Adrenal gland (tissue), 12 donors: Measurements from ENCODE around the gene SLC26A8. TPM values are rescaled to one million over a fixed set of nuclear protein-coding genes. Genes with fewer than 3 reads are reported as not detected.
"Not testable (repeated sequence)": the region's sequence is repeated elsewhere in the genome, so short reads cannot be mapped to it uniquely, and the experiment has no call there.

ENCODE experiments used
- DNase-seq, 7 donors: peaks; one replicate each; pipeline ENCODE4 v3.0.0-alpha.2; 2019 to 2020
- H3K27ac ChIP-seq, 5 donors: fragments of 200-600 bp; sonication (generic) in 4 of 5; 1 replicate in 3 of 5; 2 replicates in 2 of 5; pipeline versions ENCODE4 v1.5.1 to v1.8.0; 2016 to 2020; ENCODE audit warnings: mild to moderate bottlenecking in 1 of 5
- H3K27me3 ChIP-seq: fragments of 200-600 bp; 2 replicates; pipeline ENCODE4 v1.8.0; 2021
- H3K36me3 ChIP-seq, 2 donors: fragments of 200-600 bp; replicated peaks in 1 of 2; 1 replicate in 1 of 2; 2 replicates in 1 of 2; pipeline versions ENCODE4 v1.5.1 to v1.8.0; 2018 to 2022
- H3K4me1 ChIP-seq, 2 donors: fragments of 200-600 bp; replicated peaks in 1 of 2; 1 replicate in 1 of 2; 2 replicates in 1 of 2; pipeline versions ENCODE4 v1.5.1 to v1.8.0; 2018 to 2021
- H3K4me3 ChIP-seq, 4 donors: fragments of 200-600 bp; sonication (generic) in 3 of 4; one replicate each; pipeline ENCODE4 v1.5.1; 2016 to 2018
- H3K9me3 ChIP-seq, 3 donors: fragments of 200-600 bp; sonication (generic) in 1 of 3; replicated peaks in 1 of 3; 1 replicate in 2 of 3; 2 replicates in 1 of 3; pipeline versions ENCODE4 v1.5.1 to v1.8.0; 2016 to 2021
- CTCF ChIP-seq, 6 experiments: fragments of 450-650 bp in 4 of 6; fragments of 200-600 bp in 2 of 6; sonication (generic) in 1 of 6; IDR thresholded peaks; 1 replicate in 5 of 6; 2 replicates in 1 of 6; pipeline versions ENCODE4 v1.5.1 to v1.8.0; 2016 to 2021; ENCODE audit warnings: antibody characterized with exemption in 6 of 6, mild to moderate bottlenecking in 2 of 6, moderate library complexity in 1 of 6
- POLR2A ChIP-seq, 2 donors: fragments of 450-650 bp; IDR thresholded peaks; one replicate each; pipeline ENCODE4 v1.6.1; 2017; ENCODE audit warnings: antibody characterized with exemption in 2 of 2, mild to moderate bottlenecking in 2 of 2, moderate library complexity in 1 of 2
- WGBS, 4 donors: extraction: QIAGEN DNeasy Blood & Tissue Kit in 2 of 4; methylation state at CpG; one replicate each; pipeline versions ENCODE4 v1.1.5 to v1.1.7; 2013 to 2017; 5-methylcytosine and 5-hydroxymethylcytosine counted together
- intact Hi-C, 2 donors: fragments of 100-400 bp; cut with DNase I; formaldehyde crosslinking; loops; one replicate each; pipeline versions ENCODE4 v1.14.1 to v1.15.0; 2022 to 2023
- polyA plus RNA-seq, 3 donors: library from polyadenylated mRNA; stranded (reverse); fragments of 200-250 nt in 2 of 3; fragments of 350-450 nt in 1 of 3; fragmentation: Illumina TruSeq in 1 of 3; extraction: RNeasy Lipid Tissue Mini Kit (QIAGEN cat#74804) in 1 of 3; gene quantifications; one replicate each; pipeline ENCODE4 v1.2.3, GENCODE V29; 2013 to 2014
- total RNA-seq, 9 donors: library from RNA; depleted of rRNA in 4 of 9; stranded (reverse); fragments of >200 nt in 4 of 9; fragments of 120-200 nt in 1 of 9; fragmentation: NEBNext Ultra II Directional in 1 of 9; extraction: Animal tissue kit (Norgen Biotek cat#: 25700) in 1 of 9; gene quantifications; one replicate each; pipeline versions ENCODE4 v1.1.0 to v1.2.4, GENCODE V29; 2013 to 2023
- donor health status: healthy with polysubstance abuse.
- donor health status: Bipolar disorder and iron deficiency.
- donor health status: DM: yes; HTN: yes; CAD: no.
- donor health status: DM: no; HTN: no; CAD: no.
- donor health status: DM: no; HTN: no; CAD: no.
- donor health status: DM: yes; HTN: yes; CAD: no.

Gene SLC26A8
- total and polyA plus RNA-seq, 12 donors: 0.09 to 0.54 (median 0.16) TPM; not detected in 5

GRCh38 chr6:35919085-35919826 is 105.2 kb downstream of the SLC26A8 start:
- Histone ChIP-seq H3K36me3 (no peaks in the 10 kb centered on the region), H3K4me3 (peak overlapping the region in 2 of 4 donors; percentile 58 to 86), H3K9me3 (no peaks in the 10 kb centered on the region), H3K4me1 (peaks cover 0 to 30% of the 10 kb centered on the region in 2 donors), H3K27ac (no peak overlapping the region), H3K27me3 (no peaks in the 10 kb centered on the region)
- intact Hi-C loops: no loop called here
- 51 to 61% (median 56%) methylated on average over 9 of the region's 9 CpGs for WGBS, 4 donors
- TF ChIP-seq CTCF (IDR thresholded peaks at IDR 0.05): no peak
- no peak for TF ChIP-seq POLR2A (IDR thresholded peaks at IDR 0.05)
- no peak for DNase-seq

GRCh38 chr6:35916893-35917292 is 107.5 kb downstream of the SLC26A8 start:
- DNase-seq, intact Hi-C loops: not testable (repeated sequence)
- WGBS, 4 donors: 85 to 92% (median 91%) methylated on average over 6 of the region's 6 CpGs

GRCh38 chr6:35916056-35916455 is 108.4 kb downstream of the SLC26A8 start:
- Histone ChIP-seq H3K27ac (no peak overlapping the region), H3K4me1 (peaks cover 0 to 22% of the 10 kb centered on the region in 2 donors), H3K4me3 (no peak overlapping the region), H3K36me3 (no peaks in the 10 kb centered on the region), H3K27me3 (no peaks in the 10 kb centered on the region), H3K9me3 (no peaks in the 10 kb centered on the region)
- TF ChIP-seq CTCF (IDR thresholded peaks at IDR 0.05) (no peak), POLR2A (IDR thresholded peaks at IDR 0.05) (no peak)
- intact Hi-C loops: no loop called here
- 94 to 98% (median 97%) methylated on average over 3 of the region's 3 CpGs for WGBS, 4 donors
- DNase-seq: no peak

More at GRCh38 chr6:35916893-35917292, 107.5 kb downstream of the SLC26A8 start:
- H3K36me3 ChIP-seq, H3K9me3 ChIP-seq, H3K4me3 ChIP-seq, H3K27me3 ChIP-seq, H3K27ac ChIP-seq: not testable (repeated sequence)
- peaks cover 0 to 29% of the 10 kb centered on the region in 2 donors for H3K4me1 ChIP-seq

GRCh38 chr6:35914536-35914935 is 109.9 kb downstream of the SLC26A8 start:
- no peaks in the 10 kb centered on the region for H3K9me3 ChIP-seq
- TF ChIP-seq CTCF (IDR thresholded peaks at IDR 0.05) (no peak), POLR2A (IDR thresholded peaks at IDR 0.05) (no peak)
- no peak overlapping the region for H3K27ac ChIP-seq
- no peaks in the 10 kb centered on the region for H3K27me3 ChIP-seq
- intact Hi-C loops: no loop called here
- 88 to 94% (median 92%) methylated on average over 6 of the region's 6 CpGs for WGBS, 4 donors
- DNase-seq: no peak
- H3K4me3 ChIP-seq: no peak overlapping the region
- peaks cover 0 to 14% of the 10 kb centered on the region in 2 donors for H3K4me1 ChIP-seq
- H3K36me3 ChIP-seq: no peaks in the 10 kb centered on the region
